LNCaP clone FGC (cell line): ENCODE measurements around the gene PACSIN1.

Experiments used
- DNase-seq: peaks from one replicate; pipeline ENCODE4 v3.0.0-alpha.2; 2011; ENCODE audit warnings: low read depth
- H3K4me3 ChIP-seq: 2 replicates; pipeline ENCODE4 v1.5.1; 2011; ENCODE audit warnings: mild to moderate bottlenecking, low read depth, low read length, control low read depth
- TF ChIP-seq, protein P1 (sequence below): IDR thresholded peaks from 2 replicates; pipeline ENCODE4 v1.5.1; 2012; ENCODE audit warnings: mild to moderate bottlenecking; ENCODE audit not compliant: control insufficient read depth, insufficient read depth; ENCODE audit errors: extremely low read depth

Gene PACSIN1

DNA sequence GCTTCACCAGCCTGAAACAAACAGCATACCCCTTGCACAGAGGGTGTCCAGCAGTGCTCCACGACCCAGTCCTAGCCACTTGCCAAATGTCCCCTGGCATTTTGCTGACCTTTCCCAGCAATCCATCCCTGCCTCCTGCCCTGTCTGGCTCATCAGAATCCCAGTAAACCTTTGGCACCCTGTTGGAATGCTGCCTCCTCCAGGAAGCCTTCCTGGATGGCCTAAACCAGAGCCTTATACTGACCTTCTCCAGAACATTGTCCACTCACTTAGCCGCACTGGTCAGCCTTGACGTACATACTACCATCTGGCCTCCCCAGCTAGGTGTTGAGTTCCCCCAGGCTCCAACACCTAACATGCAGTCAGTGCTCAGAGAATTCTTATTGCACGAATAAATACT, 2.0 kb upstream of the PACSIN1 start:
- DNase-seq = no peak
- TF ChIP-seq, protein P1, sequence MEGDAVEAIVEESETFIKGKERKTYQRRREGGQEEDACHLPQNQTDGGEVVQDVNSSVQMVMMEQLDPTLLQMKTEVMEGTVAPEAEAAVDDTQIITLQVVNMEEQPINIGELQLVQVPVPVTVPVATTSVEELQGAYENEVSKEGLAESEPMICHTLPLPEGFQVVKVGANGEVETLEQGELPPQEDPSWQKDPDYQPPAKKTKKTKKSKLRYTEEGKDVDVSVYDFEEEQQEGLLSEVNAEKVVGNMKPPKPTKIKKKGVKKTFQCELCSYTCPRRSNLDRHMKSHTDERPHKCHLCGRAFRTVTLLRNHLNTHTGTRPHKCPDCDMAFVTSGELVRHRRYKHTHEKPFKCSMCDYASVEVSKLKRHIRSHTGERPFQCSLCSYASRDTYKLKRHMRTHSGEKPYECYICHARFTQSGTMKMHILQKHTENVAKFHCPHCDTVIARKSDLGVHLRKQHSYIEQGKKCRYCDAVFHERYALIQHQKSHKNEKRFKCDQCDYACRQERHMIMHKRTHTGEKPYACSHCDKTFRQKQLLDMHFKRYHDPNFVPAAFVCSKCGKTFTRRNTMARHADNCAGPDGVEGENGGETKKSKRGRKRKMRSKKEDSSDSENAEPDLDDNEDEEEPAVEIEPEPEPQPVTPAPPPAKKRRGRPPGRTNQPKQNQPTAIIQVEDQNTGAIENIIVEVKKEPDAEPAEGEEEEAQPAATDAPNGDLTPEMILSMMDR = no peak
- no peak overlapping the region for H3K4me3 ChIP-seq

DNA sequence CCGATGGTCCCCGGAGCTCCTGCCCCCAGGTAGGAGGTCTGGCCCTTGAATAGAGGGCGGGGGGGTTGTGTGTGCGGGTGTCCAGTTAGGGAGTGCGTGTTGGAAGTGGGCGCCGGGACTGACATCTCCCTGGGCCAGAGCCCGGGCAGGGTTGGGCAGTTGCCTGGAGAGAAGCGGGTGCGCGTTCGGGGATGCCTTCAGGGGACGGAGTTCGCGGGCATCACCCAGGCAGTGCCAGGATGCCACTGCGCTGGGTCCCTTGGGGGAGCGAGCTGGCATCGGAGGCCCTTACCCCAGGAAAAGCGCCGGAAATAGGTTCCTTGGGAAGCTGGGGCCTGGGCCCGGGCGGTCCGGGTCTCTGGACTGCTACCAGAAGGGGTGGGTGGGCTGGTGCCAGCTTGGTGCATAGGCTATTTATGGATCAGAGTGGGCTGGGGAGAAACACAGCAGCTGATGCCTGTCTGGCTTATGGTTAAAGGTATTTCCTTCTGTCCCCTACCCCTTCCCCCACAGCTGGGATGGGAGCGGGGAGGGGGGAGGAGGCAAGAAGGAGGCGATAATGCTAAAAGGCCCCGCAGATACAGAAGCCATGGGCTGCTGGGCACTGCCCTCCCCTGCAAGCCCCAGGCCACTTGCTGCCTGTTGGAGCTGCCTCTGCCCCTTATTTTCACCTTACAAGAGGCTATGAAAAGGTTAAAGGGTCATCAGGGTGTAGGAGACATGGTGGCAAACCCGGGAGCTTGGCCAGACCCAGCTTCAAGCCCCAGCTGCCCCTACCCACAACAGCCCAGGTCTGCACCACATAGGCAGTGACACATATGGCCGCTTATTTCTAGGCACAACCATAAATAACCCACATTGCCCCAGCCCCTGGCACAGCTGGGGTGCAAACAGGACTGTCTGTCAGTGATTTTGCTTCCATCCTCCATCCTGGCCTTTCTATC, 638 bp downstream of the PACSIN1 start:
- peak overlapping the region; percentile 62 for H3K4me3 ChIP-seq
- TF ChIP-seq, protein P1 = no peak
- DNase-seq = no peak

DNA sequence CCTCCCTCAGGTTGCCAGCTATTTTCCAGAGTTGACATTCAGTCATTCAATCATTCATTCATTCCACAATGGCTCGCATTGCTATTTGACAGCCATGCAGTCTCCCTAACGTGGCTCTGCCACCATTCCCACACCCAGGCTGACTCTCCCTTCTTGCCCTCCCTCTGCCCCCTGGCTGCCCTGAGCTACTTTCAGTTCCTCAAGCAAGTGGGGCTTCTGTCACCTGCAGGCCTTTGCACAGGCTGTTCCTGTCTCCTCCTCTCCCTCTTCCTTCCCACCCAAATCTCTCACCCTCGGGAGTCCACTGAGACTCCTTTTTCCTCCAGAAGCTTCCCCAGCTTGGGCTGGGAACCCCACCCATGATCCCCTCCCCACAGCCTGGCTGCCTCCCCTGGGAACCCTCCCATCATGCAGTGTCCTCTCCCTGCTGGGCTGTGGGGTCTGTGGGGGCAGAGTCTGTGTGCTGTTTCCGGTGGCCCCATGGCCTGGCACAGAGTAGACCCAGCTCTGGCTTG, 2.6 kb downstream of the PACSIN1 start:
- no peak overlapping the region for H3K4me3 ChIP-seq
- TF ChIP-seq, protein P1 = no peak
- DNase-seq = no peak

DNA sequence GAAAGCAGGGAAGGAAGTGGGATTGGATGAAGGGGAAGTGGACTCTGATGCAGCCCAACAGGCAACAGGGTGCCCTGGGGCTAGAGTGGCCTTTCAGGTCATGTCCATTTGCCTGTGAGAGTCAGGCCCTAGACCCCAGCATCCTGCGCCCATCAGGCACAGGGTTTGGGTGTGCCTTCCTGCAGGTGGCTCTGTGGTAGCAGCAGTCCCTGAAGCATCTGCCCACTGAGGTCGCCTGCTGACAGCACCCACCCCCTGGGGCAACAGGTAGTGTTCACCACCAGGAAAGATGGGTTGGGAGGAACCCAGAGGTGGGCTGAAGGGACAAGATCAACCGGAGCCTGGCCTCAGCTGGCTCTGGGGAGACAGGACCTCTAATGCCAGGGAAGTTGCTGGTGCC, 3.6 kb downstream of the PACSIN1 start:
- H3K4me3 ChIP-seq = no peak overlapping the region
- TF ChIP-seq, protein P1 = no peak
- DNase-seq = no peak

DNA sequence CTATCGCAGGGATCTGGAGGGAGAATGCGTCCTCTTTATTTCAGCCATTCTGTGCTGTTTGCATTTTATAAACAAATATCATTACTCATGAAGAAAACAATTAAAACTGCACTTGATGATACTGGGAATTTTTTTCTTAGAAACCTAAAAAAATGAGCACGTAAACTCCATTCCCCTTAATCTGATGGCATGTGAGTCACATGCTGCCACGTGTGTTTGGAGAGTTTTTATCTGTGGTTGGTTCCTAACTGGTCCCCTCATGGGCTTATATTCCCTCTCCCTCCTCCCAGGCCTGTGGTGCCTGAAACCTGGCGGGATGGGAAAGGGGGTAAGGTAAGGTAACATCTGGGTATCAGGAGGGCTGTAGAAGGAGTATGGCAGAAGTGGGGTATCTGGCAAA, 6.5 kb downstream of the PACSIN1 start:
- DNase-seq = no peak
- H3K4me3 ChIP-seq = no peak overlapping the region
- TF ChIP-seq, protein P1 = no peak

DNA sequence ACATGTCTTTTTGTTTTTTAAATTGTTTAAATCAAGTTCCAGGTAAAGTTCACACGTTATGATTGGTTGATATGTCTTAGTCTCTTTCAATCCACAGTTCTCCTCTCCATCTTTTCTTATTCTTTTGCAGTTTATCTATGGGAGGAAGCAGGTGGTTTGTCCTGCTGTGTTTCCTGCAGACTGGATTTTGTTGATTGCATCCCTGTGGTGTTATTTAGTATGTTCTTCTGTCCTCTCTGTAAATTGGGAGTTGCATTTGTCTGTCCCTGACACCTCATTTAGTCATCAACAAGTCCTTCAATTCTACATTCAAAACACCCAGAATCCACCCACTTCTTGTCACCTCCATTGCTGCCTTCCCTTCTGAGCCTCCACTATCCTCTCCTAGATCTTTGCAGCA, 8.1 kb downstream of the PACSIN1 start:
- DNase-seq = no peak
- TF ChIP-seq, protein P1 = no peak
- H3K4me3 ChIP-seq = no peak overlapping the region
